Vagina (tissue), 2 donors: ENCODE measurements around the gene WTIP. TPM values are rescaled to one million over a fixed set of nuclear protein-coding genes. Genes with fewer than 3 reads are reported as not detected.

Experiments
- DNase-seq, 2 donors: peaks; one replicate each; pipeline ENCODE4 v3.0.0-alpha.2; 2017; ENCODE audit errors: extremely low spot score in 2 of 2
- H3K27ac ChIP-seq: fragments of 200-600 bp; sonication (generic); one replicate; pipeline ENCODE4 v1.5.1; 2019
- H3K27me3 ChIP-seq: fragments of 200-600 bp; sonication (generic); one replicate; pipeline ENCODE4 v1.5.1; 2019
- H3K36me3 ChIP-seq, 2 donors: fragments of 200-600 bp; sonication (generic); one replicate each; pipeline ENCODE4 v1.5.1; 2017 to 2019
- H3K4me1 ChIP-seq: fragments of 200-600 bp; sonication (generic); one replicate; pipeline ENCODE4 v1.5.1; 2019
- H3K4me3 ChIP-seq, 2 donors: fragments of 200-600 bp; sonication (generic); 1 replicate in 1 of 2; 2 replicates in 1 of 2; pipeline ENCODE4 v1.5.1; 2016 to 2019
- H3K9me3 ChIP-seq: fragments of 200-600 bp; sonication (generic); one replicate; pipeline ENCODE4 v1.5.1; 2019
- CTCF ChIP-seq, 3 experiments: fragments of 450-650 bp in 2 of 3; fragments of 200-600 bp in 1 of 3; sonication (generic) in 1 of 3; IDR thresholded peaks; one replicate each; pipeline ENCODE4 v1.5.1; 2017 to 2019; ENCODE audit warnings: antibody characterized with exemption in 3 of 3, mild to moderate bottlenecking in 2 of 3, moderate library complexity in 2 of 3
- POLR2A ChIP-seq, 2 donors: fragments of 450-650 bp; IDR thresholded peaks; one replicate each; pipeline ENCODE4 v1.6.1; 2017; ENCODE audit warnings: antibody characterized with exemption in 2 of 2, mild to moderate bottlenecking in 2 of 2, moderate library complexity in 2 of 2
- POLR2AphosphoS5 ChIP-seq, 2 donors: sonication (generic); formaldehyde crosslinking; IDR thresholded peaks; one replicate each; pipeline ENCODE4 v1.9.0; 2017; ENCODE audit warnings: antibody characterized with exemption in 2 of 2, mild to moderate bottlenecking in 2 of 2, low read depth in 1 of 2; ENCODE audit not compliant: insufficient read depth in 1 of 2
- intact Hi-C: fragments of 100-400 bp; cut with DNase I; formaldehyde crosslinking; loops from one replicate; pipeline ENCODE4 v1.15.1; 2023
- total RNA-seq: library from RNA; depleted of rRNA; stranded (reverse); fragments of >200 nt; gene quantifications from one replicate; pipeline ENCODE4 v1.2.3, GENCODE V29; 2016

Gene WTIP
- total RNA-seq, 1 donor from 2014 or later: 7.6 TPM

GRCh38 chr19:34512254-34512822, 30.8 kb downstream of the WTIP start:
- TF ChIP-seq POLR2A (IDR thresholded peaks at IDR 0.05): no peak
- TF ChIP-seq CTCF (IDR thresholded peaks at IDR 0.05): no peak
- no peak for TF ChIP-seq POLR2AphosphoS5 (IDR thresholded peaks at IDR 0.05; ENCODE audit: insufficient read depth in 1 of 2, low read depth in 1 of 2)
- intact Hi-C loops: no loop called here
- DNase-seq: peak in 1 of 2 donors; percentile 72
- Histone ChIP-seq H3K27me3 (no peaks in the 10 kb centered on the region), H3K27ac (no peak overlapping the region), H3K4me3 (no peak overlapping the region), H3K9me3 (no peaks in the 10 kb centered on the region), H3K36me3 (no peaks in the 10 kb centered on the region), H3K4me1 (no peaks in the 10 kb centered on the region)

GRCh38 chr19:34513767-34514166, 32.2 kb downstream of the WTIP start:
- no peaks in the 10 kb centered on the region for H3K36me3 ChIP-seq
- H3K4me3 ChIP-seq: no peak overlapping the region
- H3K27ac ChIP-seq: no peak overlapping the region
- intact Hi-C loops: no loop called here
- TF ChIP-seq CTCF (IDR thresholded peaks at IDR 0.05): no peak
- TF ChIP-seq POLR2A (IDR thresholded peaks at IDR 0.05): no peak
- no peak for TF ChIP-seq POLR2AphosphoS5 (IDR thresholded peaks at IDR 0.05; ENCODE audit: insufficient read depth in 1 of 2, low read depth in 1 of 2)
- H3K27me3 ChIP-seq: no peaks in the 10 kb centered on the region
- DNase-seq: peak in 1 of 2 donors; percentile 40
- H3K9me3 ChIP-seq: no peaks in the 10 kb centered on the region
- H3K4me1 ChIP-seq: no peaks in the 10 kb centered on the region

GRCh38 chr19:34519602-34520001, 38.0 kb downstream of the WTIP start:
- Histone ChIP-seq H3K27ac (no peak overlapping the region), H3K4me1 (no peaks in the 10 kb centered on the region), H3K9me3 (no peaks in the 10 kb centered on the region), H3K4me3 (no peak overlapping the region), H3K36me3 (no peaks in the 10 kb centered on the region), H3K27me3 (no peaks in the 10 kb centered on the region)
- no peak for DNase-seq
- TF ChIP-seq POLR2A (IDR thresholded peaks at IDR 0.05) (no peak), CTCF (IDR thresholded peaks at IDR 0.05) (no peak), POLR2AphosphoS5 (IDR thresholded peaks at IDR 0.05; ENCODE audit: insufficient read depth in 1 of 2, low read depth in 1 of 2) (no peak)
- intact Hi-C loops: no loop called here

- Histone ChIP-seq H3K4me3 (no peak overlapping the region), H3K4me1 (no peaks in the 10 kb centered on the region), H3K36me3 (no peaks in the 10 kb centered on the region), H3K27me3 (no peaks in the 10 kb centered on the region), H3K9me3 (no peaks in the 10 kb centered on the region), H3K27ac (no peak overlapping the region)
- no peak for DNase-seq
- no peak for TF ChIP-seq POLR2A (IDR thresholded peaks at IDR 0.05)
- TF ChIP-seq POLR2AphosphoS5 (IDR thresholded peaks at IDR 0.05; ENCODE audit: insufficient read depth in 1 of 2, low read depth in 1 of 2): no peak
- no peak for TF ChIP-seq CTCF (IDR thresholded peaks at IDR 0.05)
- intact Hi-C loops: no loop called here
Measured at GRCh38 chr19:34523408-34523807, 41.9 kb downstream of the WTIP start.

GRCh38 chr19:34525001-34525400, 43.4 kb downstream of the WTIP start:
- no peaks in the 10 kb centered on the region for H3K9me3 ChIP-seq
- DNase-seq: no peak
- H3K36me3 ChIP-seq: no peaks in the 10 kb centered on the region
- TF ChIP-seq CTCF (IDR thresholded peaks at IDR 0.05) (no peak), POLR2A (IDR thresholded peaks at IDR 0.05) (no peak), POLR2AphosphoS5 (IDR thresholded peaks at IDR 0.05; ENCODE audit: insufficient read depth in 1 of 2, low read depth in 1 of 2) (no peak)
- H3K27me3 ChIP-seq: no peaks in the 10 kb centered on the region
- no peak overlapping the region for H3K27ac ChIP-seq
- no peaks in the 10 kb centered on the region for H3K4me1 ChIP-seq
- no peak overlapping the region for H3K4me3 ChIP-seq
- intact Hi-C loops: no loop called here
